ENCODE results near the gene NSD1.

DNA sequence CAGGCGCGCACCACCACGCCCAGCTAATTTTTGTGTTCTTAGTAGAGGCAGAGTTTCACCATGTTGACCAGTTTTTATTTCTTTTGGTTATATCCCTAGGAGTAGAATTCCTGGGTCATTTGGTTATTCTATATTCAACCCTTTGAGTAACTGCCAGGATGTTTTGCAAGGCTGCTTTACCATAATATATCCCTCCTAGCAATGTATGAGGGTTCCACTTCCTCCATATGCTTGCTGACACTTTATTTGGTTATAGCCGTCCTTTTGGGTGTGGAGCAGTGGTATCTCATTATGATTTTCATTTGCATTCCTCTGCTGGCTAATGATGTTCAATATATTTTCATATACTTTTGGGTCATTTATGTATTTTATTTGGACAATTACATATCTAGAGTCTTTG lies 88.7 kb downstream of the NSD1 start:
- no peak for TF ChIP-seq POLR2A (IDR thresholded peaks at IDR 0.05)
- TF ChIP-seq, protein P1, sequence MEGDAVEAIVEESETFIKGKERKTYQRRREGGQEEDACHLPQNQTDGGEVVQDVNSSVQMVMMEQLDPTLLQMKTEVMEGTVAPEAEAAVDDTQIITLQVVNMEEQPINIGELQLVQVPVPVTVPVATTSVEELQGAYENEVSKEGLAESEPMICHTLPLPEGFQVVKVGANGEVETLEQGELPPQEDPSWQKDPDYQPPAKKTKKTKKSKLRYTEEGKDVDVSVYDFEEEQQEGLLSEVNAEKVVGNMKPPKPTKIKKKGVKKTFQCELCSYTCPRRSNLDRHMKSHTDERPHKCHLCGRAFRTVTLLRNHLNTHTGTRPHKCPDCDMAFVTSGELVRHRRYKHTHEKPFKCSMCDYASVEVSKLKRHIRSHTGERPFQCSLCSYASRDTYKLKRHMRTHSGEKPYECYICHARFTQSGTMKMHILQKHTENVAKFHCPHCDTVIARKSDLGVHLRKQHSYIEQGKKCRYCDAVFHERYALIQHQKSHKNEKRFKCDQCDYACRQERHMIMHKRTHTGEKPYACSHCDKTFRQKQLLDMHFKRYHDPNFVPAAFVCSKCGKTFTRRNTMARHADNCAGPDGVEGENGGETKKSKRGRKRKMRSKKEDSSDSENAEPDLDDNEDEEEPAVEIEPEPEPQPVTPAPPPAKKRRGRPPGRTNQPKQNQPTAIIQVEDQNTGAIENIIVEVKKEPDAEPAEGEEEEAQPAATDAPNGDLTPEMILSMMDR (IDR thresholded peaks at IDR 0.05): no peak

All from thyroid gland (tissue), 4 donors.